Measurements from ENCODE around the gene PRRC1. TPM values are rescaled to one million over a fixed set of nuclear protein-coding genes. Genes with fewer than 3 reads are reported as not detected.

Gene PRRC1
- total RNA-seq, 1 experiment from 2014 or later = 53.2 TPM

DNA sequence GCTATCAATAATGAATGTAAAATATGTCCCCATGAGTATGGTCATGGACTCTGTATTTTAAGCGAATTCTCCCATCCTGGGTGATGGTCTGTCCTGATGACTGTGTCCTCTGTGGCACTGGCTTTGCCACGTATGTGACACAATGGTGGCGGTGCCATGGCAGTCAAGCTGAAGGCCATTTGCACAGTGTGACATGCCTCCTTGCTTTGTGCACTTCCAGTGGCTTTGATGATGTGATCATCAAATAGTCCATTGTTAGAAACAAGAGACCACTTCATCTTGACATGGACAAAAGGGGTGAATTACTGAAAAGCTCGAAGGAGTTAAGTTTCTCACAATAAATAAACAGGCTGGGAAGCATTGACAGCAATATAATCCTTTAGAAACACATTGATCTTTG lies 31.0 kb upstream of the PRRC1 start:
- no peak overlapping the region for H3K9ac ChIP-seq (ENCODE audit: low read length)
- no peak for DNase-seq (ENCODE audit: low read depth, low spot score)
- no peaks in the 10 kb centered on the region for H3K9me3 ChIP-seq (ENCODE audit: control insufficient read depth in 1 of 2, insufficient read depth in 1 of 2, low read depth in 1 of 2, low read length in 2 of 2)
- no peaks in the 10 kb centered on the region for H3K36me3 ChIP-seq (ENCODE audit: control insufficient read depth in 1 of 2, insufficient read depth in 2 of 2, low read length in 2 of 2)
- TF ChIP-seq FOSL1 (IDR thresholded peaks at IDR 0.05; ENCODE audit: low read depth) (no peak), TCF7L2 (IDR thresholded peaks at IDR 0.05; ENCODE audit: borderline replicate concordance, extremely low read depth, insufficient read depth, insufficient read length) (no peak), CBX3 (IDR thresholded peaks at IDR 0.05; ENCODE audit: low read depth) (no peak), SRF (IDR thresholded peaks at IDR 0.05; ENCODE audit: low read depth) (no peak), RAD21 (IDR thresholded peaks at IDR 0.05; ENCODE audit: low read depth) (no peak)
- TF ChIP-seq, protein P1, sequence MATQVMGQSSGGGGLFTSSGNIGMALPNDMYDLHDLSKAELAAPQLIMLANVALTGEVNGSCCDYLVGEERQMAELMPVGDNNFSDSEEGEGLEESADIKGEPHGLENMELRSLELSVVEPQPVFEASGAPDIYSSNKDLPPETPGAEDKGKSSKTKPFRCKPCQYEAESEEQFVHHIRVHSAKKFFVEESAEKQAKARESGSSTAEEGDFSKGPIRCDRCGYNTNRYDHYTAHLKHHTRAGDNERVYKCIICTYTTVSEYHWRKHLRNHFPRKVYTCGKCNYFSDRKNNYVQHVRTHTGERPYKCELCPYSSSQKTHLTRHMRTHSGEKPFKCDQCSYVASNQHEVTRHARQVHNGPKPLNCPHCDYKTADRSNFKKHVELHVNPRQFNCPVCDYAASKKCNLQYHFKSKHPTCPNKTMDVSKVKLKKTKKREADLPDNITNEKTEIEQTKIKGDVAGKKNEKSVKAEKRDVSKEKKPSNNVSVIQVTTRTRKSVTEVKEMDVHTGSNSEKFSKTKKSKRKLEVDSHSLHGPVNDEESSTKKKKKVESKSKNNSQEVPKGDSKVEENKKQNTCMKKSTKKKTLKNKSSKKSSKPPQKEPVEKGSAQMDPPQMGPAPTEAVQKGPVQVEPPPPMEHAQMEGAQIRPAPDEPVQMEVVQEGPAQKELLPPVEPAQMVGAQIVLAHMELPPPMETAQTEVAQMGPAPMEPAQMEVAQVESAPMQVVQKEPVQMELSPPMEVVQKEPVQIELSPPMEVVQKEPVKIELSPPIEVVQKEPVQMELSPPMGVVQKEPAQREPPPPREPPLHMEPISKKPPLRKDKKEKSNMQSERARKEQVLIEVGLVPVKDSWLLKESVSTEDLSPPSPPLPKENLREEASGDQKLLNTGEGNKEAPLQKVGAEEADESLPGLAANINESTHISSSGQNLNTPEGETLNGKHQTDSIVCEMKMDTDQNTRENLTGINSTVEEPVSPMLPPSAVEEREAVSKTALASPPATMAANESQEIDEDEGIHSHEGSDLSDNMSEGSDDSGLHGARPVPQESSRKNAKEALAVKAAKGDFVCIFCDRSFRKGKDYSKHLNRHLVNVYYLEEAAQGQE (IDR thresholded peaks at IDR 0.05; ENCODE audit: low read depth) = no peak
- TF ChIP-seq, protein P2, sequence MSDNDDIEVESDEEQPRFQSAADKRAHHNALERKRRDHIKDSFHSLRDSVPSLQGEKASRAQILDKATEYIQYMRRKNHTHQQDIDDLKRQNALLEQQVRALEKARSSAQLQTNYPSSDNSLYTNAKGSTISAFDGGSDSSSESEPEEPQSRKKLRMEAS (IDR thresholded peaks at IDR 0.05) = no peak
- RAD21 ChIA-PET (ENCODE audit: low non-redundant PET in 1 of 2, low total read pairs in 2 of 2, uncharacterized antibody in 2 of 2, unreplicated experiment in 2 of 2) = no interaction called here
- ATAC-seq = no peak
- H3K27me3 ChIP-seq (ENCODE audit: insufficient read depth, low read length) = no peaks in the 10 kb centered on the region
- no peak overlapping the region for H3K4me2 ChIP-seq (ENCODE audit: low read length)
- H3K4me3 ChIP-seq (replicated peaks in 1 of 2; ENCODE audit: low read depth in 1 of 2, low read length in 2 of 2) = no peak overlapping the region
- intact Hi-C loops (cut with micrococcal nuclease) = no loop called here
- no peak overlapping the region for H2AFZ ChIP-seq (ENCODE audit: low read depth, low read length, poor library complexity, severe bottlenecking)
- no peaks in the 10 kb centered on the region for H4K20me1 ChIP-seq (ENCODE audit: insufficient read depth)
- no peaks in the 10 kb centered on the region for H3K79me2 ChIP-seq (ENCODE audit: insufficient read depth, low read length)
- CTCF ChIA-PET = no interaction called here
- no TSS peak for BruUV-seq (replicated peaks)
- POLR2A ChIA-PET = no interaction called here
- no peaks in the 10 kb centered on the region for H3K4me1 ChIP-seq (ENCODE audit: control insufficient read depth in 1 of 2, insufficient read depth in 2 of 2, low read length in 2 of 2)
- H3K27ac ChIP-seq (ENCODE audit: low read depth, low read length) = no peak overlapping the region
- H3K9me2 ChIP-seq (ENCODE audit: insufficient read depth) = no peaks in the 10 kb centered on the region

Measured in HCT116 (cell line).